SK-N-MC (cell line): ENCODE data around the gene CST9.

Source experiments
- DNase-seq: peaks from one replicate; pipeline ENCODE4 v3.0.0-alpha.2; 2011; ENCODE audit warnings: low read depth, low spot score
- H3K27ac ChIP-seq: fragments of 200-600 bp; sonication (generic); 2 replicates; pipeline ENCODE4 v1.5.1; 2016; ENCODE audit warnings: mixed run types
- H3K36me3 ChIP-seq: fragments of 200-600 bp; sonication (generic); 2 replicates; pipeline ENCODE4 v1.6.1; 2017; ENCODE audit warnings: antibody characterized with exemption, low read length, mixed read lengths; ENCODE audit not compliant: insufficient read depth
- H3K4me3 ChIP-seq: fragments of 200-600 bp; sonication (generic); 2 replicates; pipeline ENCODE4 v1.5.1; 2016
- H3K9ac ChIP-seq: fragments of 200-600 bp; sonication (generic); 2 replicates; pipeline ENCODE4 v1.8.0; 2017; ENCODE audit warnings: mixed run types, mixed read lengths; ENCODE audit not compliant: insufficient read length
- H3K9me3 ChIP-seq: fragments of 200-600 bp; sonication (generic); 2 replicates; pipeline ENCODE4 v1.6.1; 2017; ENCODE audit warnings: low read depth, mild to moderate bottlenecking, antibody characterized with exemption, low read length, moderate library complexity, mixed read lengths
- EZH2 ChIP-seq: fragments of 200-600 bp; sonication (generic); IDR thresholded peaks from one replicate; pipeline ENCODE4 v1.6.1; 2017; ENCODE audit warnings: antibody characterized with exemption
- FOXP2 ChIP-seq: optimal IDR thresholded peaks from 2 replicates; pipeline ENCODE3; 2011; ENCODE audit warnings: mild to moderate bottlenecking, moderate library complexity; ENCODE audit not compliant: insufficient read depth; ENCODE audit errors: extremely low read length, control extremely low read depth
- POLR2AphosphoS5 ChIP-seq: IDR thresholded peaks from 2 replicates; pipeline ENCODE4 v1.6.1; 2012; ENCODE audit warnings: mild to moderate bottlenecking, low read depth, low read length, borderline replicate concordance

CST9 gene

GRCh38 chr20:23634044-23634801 lies 28.5 kb upstream of the CST9 start:
- no peak for DNase-seq
- no peak overlapping the region for H3K4me3 ChIP-seq
- H3K9ac ChIP-seq = no peak overlapping the region
- H3K27ac ChIP-seq = no peak overlapping the region
- no peaks in the 10 kb centered on the region for H3K36me3 ChIP-seq
- TF ChIP-seq FOXP2 (no peak), EZH2 (no peak), POLR2AphosphoS5 (no peak)
- no peaks in the 10 kb centered on the region for H3K9me3 ChIP-seq

GRCh38 chr20:23632711-23633573 lies 27.2 kb upstream of the CST9 start:
- H3K4me3 ChIP-seq = no peak overlapping the region

GRCh38 chr20:23631981-23632710 lies 26.4 kb upstream of the CST9 start:
- TF ChIP-seq FOXP2 = no peak
- no peak for TF ChIP-seq POLR2AphosphoS5
- no peak for TF ChIP-seq EZH2
- no peak overlapping the region for H3K9ac ChIP-seq
- H3K4me3 ChIP-seq = no peak overlapping the region
- no peaks in the 10 kb centered on the region for H3K36me3 ChIP-seq
- no peak overlapping the region for H3K27ac ChIP-seq
- no peak for DNase-seq
- H3K9me3 ChIP-seq = no peaks in the 10 kb centered on the region

More at GRCh38 chr20:23632711-23633573, 27.2 kb upstream of the CST9 start:
- H3K9ac ChIP-seq = no peak overlapping the region
- TF ChIP-seq FOXP2 (no peak), POLR2AphosphoS5 (no peak), EZH2 (no peak)
- no peak overlapping the region for H3K27ac ChIP-seq
- no peaks in the 10 kb centered on the region for H3K36me3 ChIP-seq
- DNase-seq = no peak
- no peaks in the 10 kb centered on the region for H3K9me3 ChIP-seq

GRCh38 chr20:23631226-23631822 lies 25.6 kb upstream of the CST9 start:
- no peak overlapping the region for H3K27ac ChIP-seq
- no peak overlapping the region for H3K4me3 ChIP-seq
- no peak overlapping the region for H3K9ac ChIP-seq
- H3K9me3 ChIP-seq = no peaks in the 10 kb centered on the region
- H3K36me3 ChIP-seq = no peaks in the 10 kb centered on the region
- no peak for TF ChIP-seq FOXP2
- TF ChIP-seq EZH2 = no peak
- no peak for TF ChIP-seq POLR2AphosphoS5
- no peak for DNase-seq

GRCh38 chr20:23630392-23630849 lies 24.7 kb upstream of the CST9 start:
- TF ChIP-seq FOXP2 (no peak), POLR2AphosphoS5 (no peak), EZH2 (no peak)

GRCh38 chr20:23629542-23630391 lies 24.1 kb upstream of the CST9 start:
- Histone ChIP-seq H3K9ac (no peak overlapping the region), H3K27ac (no peak overlapping the region), H3K9me3 (no peaks in the 10 kb centered on the region), H3K36me3 (no peaks in the 10 kb centered on the region), H3K4me3 (no peak overlapping the region)
- TF ChIP-seq POLR2AphosphoS5 (no peak), EZH2 (no peak), FOXP2 (no peak)
- DNase-seq = no peak

More at GRCh38 chr20:23630392-23630849, 24.7 kb upstream of the CST9 start:
- DNase-seq = no peak
- Histone ChIP-seq H3K27ac (no peak overlapping the region), H3K36me3 (no peaks in the 10 kb centered on the region), H3K4me3 (no peak overlapping the region), H3K9ac (no peak overlapping the region), H3K9me3 (no peaks in the 10 kb centered on the region)

GRCh38 chr20:23629017-23629541 lies 23.4 kb upstream of the CST9 start:
- no peak for DNase-seq
- Histone ChIP-seq H3K4me3 (no peak overlapping the region), H3K9ac (no peak overlapping the region), H3K36me3 (no peaks in the 10 kb centered on the region), H3K9me3 (no peaks in the 10 kb centered on the region), H3K27ac (no peak overlapping the region)
- TF ChIP-seq FOXP2 = no peak
- no peak for TF ChIP-seq EZH2
- no peak for TF ChIP-seq POLR2AphosphoS5
